ENCODE results near the gene XBP1.
"Not testable (repeated sequence)": the region's sequence is repeated elsewhere in the genome, so short reads cannot be mapped to it uniquely, and the experiment has no call there.

Gene XBP1

GRCh38 chr22:28792491-28793383, 7.6 kb downstream of the XBP1 start:
- no peak for DNase-seq (ENCODE audit: low read depth in 2 of 2)

- no peak for DNase-seq (ENCODE audit: low read depth in 2 of 2)
These were observed 8.4 kb downstream of the XBP1 start for GRCh38 chr22:28791841-28792490.

GRCh38 chr22:28791124-28791523, 9.2 kb downstream of the XBP1 start:
- no peak for DNase-seq (ENCODE audit: low read depth in 2 of 2)

- no peak for DNase-seq (ENCODE audit: low read depth in 2 of 2)
These were observed 11.8 kb downstream of the XBP1 start for GRCh38 chr22:28788601-28789000.

GRCh38 chr22:28783786-28784671, 16.3 kb downstream of the XBP1 start:
- DNase-seq (ENCODE audit: low read depth in 2 of 2) = no peak

GRCh38 chr22:28780296-28780695, 20.1 kb downstream of the XBP1 start:
- DNase-seq (ENCODE audit: low read depth in 2 of 2) = no peak

GRCh38 chr22:28779833-28780232, 20.5 kb downstream of the XBP1 start:
- no peak for DNase-seq (ENCODE audit: low read depth in 2 of 2)

GRCh38 chr22:28774378-28774777, 26.0 kb downstream of the XBP1 start:
- no peak for DNase-seq (ENCODE audit: low read depth in 2 of 2)

- no peak for DNase-seq (ENCODE audit: low read depth in 2 of 2)
These were observed 26.9 kb downstream of the XBP1 start for GRCh38 chr22:28773461-28773867.

GRCh38 chr22:28772633-28773460, 27.5 kb downstream of the XBP1 start, which contains the start of gene CCDC117:
Gene CCDC117 (plus strand): TSS chr22:28772695. CDS start chr22:28772850, 155 bp downstream.
- peak; percentile 83 to 86 for DNase-seq (ENCODE audit: low read depth in 2 of 2)

GRCh38 chr22:28771195-28771791, 29.1 kb downstream of the XBP1 start:
- DNase-seq (ENCODE audit: low read depth in 2 of 2) = no peak

GRCh38 chr22:28769394-28770085, 30.8 kb downstream of the XBP1 start:
- DNase-seq (ENCODE audit: low read depth in 2 of 2) = no peak

GRCh38 chr22:28768701-28769393, 31.5 kb downstream of the XBP1 start:
- no peak for DNase-seq (ENCODE audit: low read depth in 2 of 2)

GRCh38 chr22:28766628-28767027, 33.7 kb downstream of the XBP1 start:
- DNase-seq (ENCODE audit: low read depth in 2 of 2) = no peak

GRCh38 chr22:28762000-28762399, 38.4 kb downstream of the XBP1 start:
- DNase-seq (ENCODE audit: low read depth in 2 of 2) = not testable (repeated sequence)

GRCh38 chr22:28761449-28761755, 39.0 kb downstream of the XBP1 start:
- no peak for DNase-seq (ENCODE audit: low read depth in 2 of 2)

GRCh38 chr22:28759861-28760560, 40.4 kb downstream of the XBP1 start:
- no peak for DNase-seq (ENCODE audit: low read depth in 2 of 2)

GRCh38 chr22:28754512-28754911, 45.9 kb downstream of the XBP1 start:
- DNase-seq (ENCODE audit: low read depth in 2 of 2) = not testable (repeated sequence)

- DNase-seq (ENCODE audit: low read depth in 2 of 2) = peak in 1 of 2 experiments; percentile 53
These were observed 49.9 kb downstream of the XBP1 start for GRCh38 chr22:28750471-28750881.
